SIG-M5 treated with dmso at 0.1 percent for 504 hours (cell line): ENCODE data around the gene FEN1.
A peak's percentile ranks its signal among the peaks of the same experiment; 100 is the strongest.

Source experiments
- DNase-seq: peaks from one replicate; lab custom pipeline; 2025; ENCODE audit not compliant: unreplicated experiment; lab: John Stamatoyannopoulos, UW

FEN1 gene

GRCh38 chr11:61774411-61774810 is 18.3 kb upstream of the FEN1 start:
- DNase-seq, result no peak

- no peak for DNase-seq
Observed at GRCh38 chr11:61775106-61775505, 17.6 kb upstream of the FEN1 start.

- no peak for DNase-seq
Observed at GRCh38 chr11:61775606-61776554, 16.8 kb upstream of the FEN1 start.

- DNase-seq, result peak; percentile 64
Observed at GRCh38 chr11:61776561-61777075, 16.1 kb upstream of the FEN1 start.

- DNase-seq, result no peak
Observed at GRCh38 chr11:61777234-61778090, 15.2 kb upstream of the FEN1 start.

- no peak for DNase-seq
Observed at GRCh38 chr11:61778357-61778886, 14.3 kb upstream of the FEN1 start.

- no peak for DNase-seq
Observed at GRCh38 chr11:61778920-61779650, 13.6 kb upstream of the FEN1 start.

- DNase-seq, result no peak
Observed at GRCh38 chr11:61779666-61780525, 12.8 kb upstream of the FEN1 start.

- DNase-seq, result no peak
Observed at GRCh38 chr11:61780581-61781162, 12.0 kb upstream of the FEN1 start.

- DNase-seq, result no peak
Observed at GRCh38 chr11:61781585-61781984, 11.1 kb upstream of the FEN1 start.

- DNase-seq, result no peak
Observed at GRCh38 chr11:61782299-61782698, 10.4 kb upstream of the FEN1 start.

GRCh38 chr11:61782841-61783240 is 9.9 kb upstream of the FEN1 start:
- DNase-seq, result no peak

GRCh38 chr11:61783717-61784505 is 8.8 kb upstream of the FEN1 start:
- no peak for DNase-seq

- DNase-seq, result no peak
Observed at GRCh38 chr11:61784506-61784805, 8.3 kb upstream of the FEN1 start.

- no peak for DNase-seq
Observed at GRCh38 chr11:61785837-61786402, 6.8 kb upstream of the FEN1 start.

GRCh38 chr11:61787928-61788491 is 4.7 kb upstream of the FEN1 start:
- peak; percentile 44 for DNase-seq

GRCh38 chr11:61791737-61792309 is 888 bp upstream of the FEN1 start:
- peak; percentile 45 for DNase-seq
